ENCODE results near the gene KIF1B. TPM values are rescaled to one million over a fixed set of nuclear protein-coding genes. Genes with fewer than 3 reads are reported as not detected.
"Not testable (repeated sequence)": the region's sequence is repeated elsewhere in the genome, so short reads cannot be mapped to it uniquely, and the experiment has no call there.

KIF1B gene
- total RNA-seq, 3 donors from 2014 or later: 12.3 to 17.0 (median 16.6) TPM

GRCh38 chr1:10237157-10237539, 26.8 kb downstream of the KIF1B start:
- no peak for DNase-seq
- Mint-ChIP-seq H3K4me3 (no peak overlapping the region), H3K4me1 (ENCODE audit: low read depth) (peaks cover 10% of the 10 kb centered on the region), H3K9me3 (no peaks in the 10 kb centered on the region), H3K27me3 (ENCODE audit: low read depth) (no peaks in the 10 kb centered on the region), H3K36me3 (ENCODE audit: insufficient read depth) (peaks cover 3% of the 10 kb centered on the region)
- ATAC-seq: no peak

- H3K9me3 Mint-ChIP-seq: no peaks in the 10 kb centered on the region
- H3K27me3 Mint-ChIP-seq (ENCODE audit: low read depth): no peaks in the 10 kb centered on the region
- H3K36me3 Mint-ChIP-seq (ENCODE audit: insufficient read depth): peaks cover 2% of the 10 kb centered on the region
- peaks cover 7% of the 10 kb centered on the region for H3K4me1 Mint-ChIP-seq (ENCODE audit: low read depth)
- DNase-seq (no peak), ATAC-seq (no peak)
- H3K4me3 Mint-ChIP-seq: no peak overlapping the region
These were observed 31.8 kb downstream of the KIF1B start for GRCh38 chr1:10242135-10242534.

GRCh38 chr1:10242811-10243210, 32.4 kb downstream of the KIF1B start:
- ATAC-seq: no peak
- H3K36me3 Mint-ChIP-seq (ENCODE audit: insufficient read depth): peaks cover 2% of the 10 kb centered on the region
- H3K9me3 Mint-ChIP-seq: no peaks in the 10 kb centered on the region

DNA sequence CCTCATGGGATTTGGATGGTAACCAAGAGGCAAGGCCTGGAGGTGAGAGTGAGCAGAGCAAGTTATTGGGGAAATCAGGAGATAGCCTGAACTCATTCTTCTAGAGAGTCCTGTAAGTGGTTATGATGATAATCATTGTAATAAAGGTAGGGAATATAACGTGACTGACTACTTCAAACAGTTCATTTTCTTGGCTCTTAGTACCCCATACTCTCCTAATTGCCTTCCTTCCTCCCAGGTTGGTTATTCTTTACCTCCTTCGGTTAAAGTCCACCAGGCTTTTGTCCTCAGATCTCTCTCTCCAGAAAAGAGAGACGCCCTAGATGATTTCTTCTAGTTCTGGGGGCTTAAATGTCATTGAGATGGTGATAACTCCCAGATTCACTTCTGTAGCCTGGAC, 35.3 kb downstream of the KIF1B start:
- DNase-seq: no peak
- H3K9me3 Mint-ChIP-seq: no peaks in the 10 kb centered on the region
- H3K4me3 Mint-ChIP-seq: no peak overlapping the region
- peaks cover 4% of the 10 kb centered on the region for H3K36me3 Mint-ChIP-seq (ENCODE audit: insufficient read depth)
- ATAC-seq: no peak
- H3K4me1 Mint-ChIP-seq (ENCODE audit: low read depth): peaks cover 4% of the 10 kb centered on the region
- H3K27me3 Mint-ChIP-seq (ENCODE audit: low read depth): no peaks in the 10 kb centered on the region

More at GRCh38 chr1:10242811-10243210, 32.4 kb downstream of the KIF1B start:
- Mint-ChIP-seq H3K27me3 (ENCODE audit: low read depth) (no peaks in the 10 kb centered on the region), H3K4me1 (ENCODE audit: low read depth) (peaks cover 3% of the 10 kb centered on the region), H3K4me3 (no peak overlapping the region)
- no peak for DNase-seq

- H3K27me3 Mint-ChIP-seq (ENCODE audit: low read depth): no peaks in the 10 kb centered on the region
- DNase-seq (no peak), ATAC-seq (no peak)
- H3K4me1 Mint-ChIP-seq (ENCODE audit: low read depth): peaks cover 7% of the 10 kb centered on the region
- no peaks in the 10 kb centered on the region for H3K9me3 Mint-ChIP-seq
- peaks cover 4% of the 10 kb centered on the region for H3K36me3 Mint-ChIP-seq (ENCODE audit: insufficient read depth)
- no peak overlapping the region for H3K4me3 Mint-ChIP-seq
These were observed 39.6 kb downstream of the KIF1B start for GRCh38 chr1:10249808-10250457.

DNA sequence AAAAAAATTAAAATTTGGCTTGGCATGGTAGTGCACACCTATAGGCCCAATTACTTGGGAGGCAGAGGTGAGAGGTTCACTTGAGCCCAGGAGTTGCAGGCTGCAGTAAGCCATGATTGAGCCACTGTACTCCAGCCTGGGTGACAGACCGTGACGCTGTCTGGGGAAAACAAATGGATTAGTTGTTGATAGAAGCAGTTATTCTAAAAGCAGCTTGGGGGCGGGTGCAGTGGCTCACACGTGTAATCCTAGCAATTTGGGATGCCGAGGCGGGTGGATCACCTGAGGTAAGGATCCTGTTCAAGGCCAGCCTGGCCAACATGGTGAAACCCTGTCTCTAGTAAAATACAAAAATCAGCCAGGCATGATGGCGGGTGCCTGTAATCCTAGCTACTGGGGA, 40.3 kb downstream of the KIF1B start:
- peaks cover 4% of the 10 kb centered on the region for H3K36me3 Mint-ChIP-seq (ENCODE audit: insufficient read depth)
- H3K4me3 Mint-ChIP-seq: no peak overlapping the region
- no peaks in the 10 kb centered on the region for H3K9me3 Mint-ChIP-seq
- DNase-seq (no peak), ATAC-seq (no peak)
- H3K4me1 Mint-ChIP-seq (ENCODE audit: low read depth): peaks cover 7% of the 10 kb centered on the region
- no peaks in the 10 kb centered on the region for H3K27me3 Mint-ChIP-seq (ENCODE audit: low read depth)

GRCh38 chr1:10251325-10252108, 41.1 kb downstream of the KIF1B start:
- not testable (repeated sequence) for H3K27me3 Mint-ChIP-seq (ENCODE audit: low read depth); H3K36me3 Mint-ChIP-seq (ENCODE audit: insufficient read depth)
- ATAC-seq: peak; percentile 63 to 74

DNA sequence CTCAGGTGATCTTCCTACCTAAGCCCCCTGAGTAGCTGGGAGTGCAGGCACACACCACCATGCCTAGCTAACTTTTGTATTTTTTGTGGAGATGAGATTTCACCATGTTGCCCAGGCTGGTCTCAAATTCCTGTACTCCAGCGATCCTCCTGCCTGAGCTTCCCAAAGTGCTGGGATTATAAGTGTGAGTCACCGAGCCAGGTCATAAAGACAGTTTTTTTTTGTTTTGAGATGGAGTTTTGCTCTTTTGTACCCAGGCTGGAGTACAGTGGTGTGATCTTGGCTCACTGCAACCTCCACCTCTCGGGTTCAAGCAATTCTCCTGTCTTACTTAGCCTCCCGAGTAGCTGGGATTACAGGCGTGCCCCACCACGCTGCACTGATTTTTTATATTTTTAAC, 42.1 kb downstream of the KIF1B start:
- ATAC-seq: no peak
- DNase-seq: no peak
- peaks cover 7% of the 10 kb centered on the region for H3K4me1 Mint-ChIP-seq (ENCODE audit: low read depth)
- H3K36me3 Mint-ChIP-seq (ENCODE audit: insufficient read depth): peaks cover 4% of the 10 kb centered on the region
- no peak overlapping the region for H3K4me3 Mint-ChIP-seq
- no peaks in the 10 kb centered on the region for H3K9me3 Mint-ChIP-seq
- H3K27me3 Mint-ChIP-seq (ENCODE audit: low read depth): no peaks in the 10 kb centered on the region

More at GRCh38 chr1:10251325-10252108, 41.1 kb downstream of the KIF1B start:
- H3K9me3 Mint-ChIP-seq; H3K4me1 Mint-ChIP-seq (ENCODE audit: low read depth); H3K4me3 Mint-ChIP-seq; DNase-seq: not testable (repeated sequence)

- ATAC-seq: no peak
- peaks cover 4% of the 10 kb centered on the region for H3K36me3 Mint-ChIP-seq (ENCODE audit: insufficient read depth)
- H3K27me3 Mint-ChIP-seq (ENCODE audit: low read depth): no peaks in the 10 kb centered on the region
- no peaks in the 10 kb centered on the region for H3K9me3 Mint-ChIP-seq
- DNase-seq: no peak
- no peak overlapping the region for H3K4me3 Mint-ChIP-seq
- H3K4me1 Mint-ChIP-seq (ENCODE audit: low read depth): peaks cover 7% of the 10 kb centered on the region
These were observed 42.8 kb downstream of the KIF1B start for GRCh38 chr1:10253149-10253548.

DNA sequence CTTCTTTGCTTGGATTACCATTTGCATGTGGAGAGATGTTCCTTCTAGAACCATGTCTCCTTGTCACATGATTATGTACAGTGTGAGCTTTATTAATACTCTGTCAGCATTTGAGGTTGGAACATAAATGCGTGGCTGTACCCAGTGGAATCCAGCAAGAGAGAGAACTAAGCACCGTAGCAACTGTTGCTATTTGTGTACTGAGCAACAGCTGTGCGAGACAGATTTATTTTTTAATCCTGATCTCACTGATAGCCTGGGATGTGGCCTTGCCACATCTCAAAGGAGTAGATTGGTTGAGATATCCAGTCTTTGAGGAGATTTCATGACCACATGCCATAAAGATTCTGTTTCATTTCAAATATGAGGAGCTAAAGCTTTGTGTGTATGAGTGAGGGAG, 43.4 kb downstream of the KIF1B start:
- peaks cover 6% of the 10 kb centered on the region for H3K36me3 Mint-ChIP-seq (ENCODE audit: insufficient read depth)
- peak in 1 of 2 donors; percentile 53 for ATAC-seq
- H3K27me3 Mint-ChIP-seq (ENCODE audit: low read depth): no peaks in the 10 kb centered on the region
- H3K9me3 Mint-ChIP-seq: no peaks in the 10 kb centered on the region
- H3K4me3 Mint-ChIP-seq: no peak overlapping the region
- DNase-seq: no peak
- H3K4me1 Mint-ChIP-seq (ENCODE audit: low read depth): peaks cover 6% of the 10 kb centered on the region

- peaks cover 16% of the 10 kb centered on the region for H3K36me3 Mint-ChIP-seq (ENCODE audit: insufficient read depth)
- ATAC-seq: no peak
- H3K4me1 Mint-ChIP-seq (ENCODE audit: low read depth): peaks cover 4% of the 10 kb centered on the region
- no peak for DNase-seq
- H3K4me3 Mint-ChIP-seq: no peak overlapping the region
- no peaks in the 10 kb centered on the region for H3K9me3 Mint-ChIP-seq
- no peaks in the 10 kb centered on the region for H3K27me3 Mint-ChIP-seq (ENCODE audit: low read depth)
These were observed 47.5 kb downstream of the KIF1B start for GRCh38 chr1:10257851-10258250.

- H3K36me3 Mint-ChIP-seq (ENCODE audit: insufficient read depth): peaks cover 30% of the 10 kb centered on the region
- not testable (repeated sequence) for ATAC-seq
These were observed 49.2 kb downstream of the KIF1B start for GRCh38 chr1:10259547-10259946.

DNA sequence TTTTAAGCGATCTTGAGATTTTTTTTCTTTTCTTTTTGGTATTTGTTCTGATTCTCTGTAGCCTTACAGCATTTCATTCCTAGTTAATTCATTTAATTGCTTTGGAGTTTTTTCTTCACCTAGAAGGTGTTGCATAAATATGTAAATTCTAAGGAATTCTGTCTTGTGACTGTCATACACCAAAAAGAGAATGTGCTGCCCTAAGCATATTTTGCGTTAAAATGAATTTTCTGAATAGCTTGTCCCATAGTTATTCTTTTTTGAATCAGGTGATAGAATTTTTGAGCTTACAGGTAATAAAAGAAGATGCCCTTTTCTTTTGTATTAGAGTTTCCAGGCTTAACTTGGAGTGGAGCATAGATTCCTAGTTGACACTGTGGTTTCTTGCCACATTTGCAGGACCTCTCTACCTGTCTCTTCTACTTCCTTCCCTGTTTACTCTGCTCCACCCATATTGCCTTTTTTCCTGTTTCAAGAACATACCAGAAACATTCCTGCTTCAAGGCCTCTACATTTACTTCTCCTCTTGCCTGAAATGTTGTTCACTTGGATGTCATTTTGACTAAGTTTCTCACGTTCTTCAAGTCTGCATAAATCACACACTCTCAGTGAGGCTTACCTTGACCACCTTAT, 53.2 kb downstream of the KIF1B start:
- H3K36me3 Mint-ChIP-seq (ENCODE audit: insufficient read depth): peaks cover 25% of the 10 kb centered on the region
- H3K4me1 Mint-ChIP-seq (ENCODE audit: low read depth): peaks cover 4% of the 10 kb centered on the region

More at GRCh38 chr1:10259547-10259946, 49.2 kb downstream of the KIF1B start:
- H3K4me1 Mint-ChIP-seq (ENCODE audit: low read depth); H3K27me3 Mint-ChIP-seq (ENCODE audit: low read depth); H3K4me3 Mint-ChIP-seq; H3K9me3 Mint-ChIP-seq; DNase-seq: not testable (repeated sequence)

GRCh38 chr1:10265027-10265426, 54.7 kb downstream of the KIF1B start:
- DNase-seq (no peak), ATAC-seq (no peak)
- no peaks in the 10 kb centered on the region for H3K27me3 Mint-ChIP-seq (ENCODE audit: low read depth)
- peaks cover 22% of the 10 kb centered on the region for H3K36me3 Mint-ChIP-seq (ENCODE audit: insufficient read depth)
- H3K9me3 Mint-ChIP-seq: no peaks in the 10 kb centered on the region
- H3K4me1 Mint-ChIP-seq (ENCODE audit: low read depth): peaks cover 4% of the 10 kb centered on the region
- H3K4me3 Mint-ChIP-seq: no peak overlapping the region

More for the DNA sequence above, 53.2 kb downstream of the KIF1B start:
- H3K27me3 Mint-ChIP-seq (ENCODE audit: low read depth): no peaks in the 10 kb centered on the region
- no peak for DNase-seq
- no peak overlapping the region for H3K4me3 Mint-ChIP-seq
- no peak for ATAC-seq
- H3K9me3 Mint-ChIP-seq: no peaks in the 10 kb centered on the region
